HEK293T (cell line): ENCODE results near the gene RDH12.

Experiments used
- CTCF ChIA-PET: fragments of 350-600 bp; formaldehyde crosslinking; extraction: SDS; loops from one replicate; lab custom pipeline; 2021; ENCODE audit warnings: antibody characterized with exemption, inconsistent platforms; lab: Yijun Ruan, JAX
- POLR2A ChIA-PET: fragments of 350-600 bp; formaldehyde crosslinking; extraction: SDS; loops from one replicate; lab custom pipeline; 2020; ENCODE audit warnings: antibody characterized with exemption, inconsistent platforms; lab: Yijun Ruan, JAX
- DNase-seq: peaks from one replicate; pipeline ENCODE4 v3.0.0; 2012; ENCODE audit warnings: mixed read lengths; ENCODE audit errors: extremely low spot score
- ARNT ChIP-seq: fragments of 450-650 bp; IDR thresholded peaks from 2 replicates; pipeline ENCODE4 v1.6.1; 2017; ENCODE audit warnings: mild to moderate bottlenecking
- BHLHE40 ChIP-seq: fragments of 450-650 bp; IDR thresholded peaks from 2 replicates; pipeline ENCODE4 v1.6.1; 2016; ENCODE audit warnings: mild to moderate bottlenecking, moderate library complexity, borderline replicate concordance
- CTBP1 ChIP-seq: fragments of 450-650 bp; IDR thresholded peaks from 2 replicates; pipeline ENCODE4 v1.6.1; 2016; ENCODE audit warnings: borderline replicate concordance
- ELF4 ChIP-seq: fragments of 450-650 bp; IDR thresholded peaks from 2 replicates; pipeline ENCODE4 v1.6.1; 2017; ENCODE audit warnings: antibody characterized with exemption
- FOXA1 ChIP-seq: fragments of 450-650 bp; IDR thresholded peaks from 2 replicates; pipeline ENCODE4 v1.6.1; 2016; ENCODE audit warnings: mild to moderate bottlenecking
- FOXK2 ChIP-seq: fragments of 450-650 bp; IDR thresholded peaks from 2 replicates; pipeline ENCODE4 v1.6.1; 2016; ENCODE audit warnings: mild to moderate bottlenecking
- FOXM1 ChIP-seq: fragments of 450-650 bp; IDR thresholded peaks from 2 replicates; pipeline ENCODE4 v1.6.1; 2017; ENCODE audit warnings: mild to moderate bottlenecking, borderline replicate concordance
- HDGF ChIP-seq: fragments of 450-650 bp; IDR thresholded peaks from 2 replicates; pipeline ENCODE4 v1.6.1; 2017; ENCODE audit warnings: antibody characterized with exemption, borderline replicate concordance
- L3MBTL2 ChIP-seq: fragments of 450-650 bp; conservative IDR thresholded peaks from 2 replicates; pipeline ENCODE4 v1.6.1; 2016; ENCODE audit warnings: mild to moderate bottlenecking
- LEF1 ChIP-seq: fragments of 450-650 bp; IDR thresholded peaks from 2 replicates; pipeline ENCODE4 v1.6.1; 2017; ENCODE audit warnings: mild to moderate bottlenecking, borderline replicate concordance
- NFRKB ChIP-seq: fragments of 450-650 bp; IDR thresholded peaks from 2 replicates; pipeline ENCODE4 v1.6.1; 2016; ENCODE audit warnings: mild to moderate bottlenecking, moderate library complexity
- PKNOX1 ChIP-seq: fragments of 450-650 bp; IDR thresholded peaks from 2 replicates; pipeline ENCODE4 v1.6.1; 2016
- SP1 ChIP-seq: fragments of 450-650 bp; IDR thresholded peaks from 2 replicates; pipeline ENCODE4 v1.6.1; 2017
- SUZ12 ChIP-seq: fragments of 450-650 bp; IDR thresholded peaks from 2 replicates; pipeline ENCODE4 v1.6.1; 2016; ENCODE audit warnings: mild to moderate bottlenecking
- TARDBP ChIP-seq: fragments of 450-650 bp; IDR thresholded peaks from 2 replicates; pipeline ENCODE4 v1.6.1; 2016
- ZNF384 ChIP-seq: fragments of 450-650 bp; IDR thresholded peaks from 2 replicates; pipeline ENCODE4 v1.6.1; 2016

Gene RDH12

GRCh38 chr14:67666750-67667449, 34.8 kb upstream of the RDH12 start:
- CTCF ChIA-PET: interaction anchor here (0.7 to 1.1 kb wide), 10 partner anchors 36 to 235 kb away, joined by 3 to 13 read pairs (median 4); partner anchors contain the start of genes ARG2 and PIGH
- DNase-seq: peak; percentile 57
- no peak for TF ChIP-seq ELF4
- no peak for TF ChIP-seq SP1
- TF ChIP-seq ZNF384: no peak
- no peak for TF ChIP-seq FOXA1
- no peak for TF ChIP-seq NFRKB
- TF ChIP-seq HDGF: no peak
- TF ChIP-seq SUZ12: no peak
- no peak for TF ChIP-seq CTBP1
- TF ChIP-seq FOXM1: no peak
- TF ChIP-seq FOXK2: no peak
- no peak for TF ChIP-seq L3MBTL2
- no peak for TF ChIP-seq BHLHE40
- no peak for TF ChIP-seq PKNOX1
- TF ChIP-seq LEF1: no peak
- POLR2A ChIA-PET: interaction anchor here (1.0 to 1.2 kb wide), 2 partner anchors 48 to 67 kb away, joined by 3 to 10 read pairs; partner anchors contain the start of gene PIGH

- POLR2A ChIA-PET: interaction anchor here (3.0 kb wide), 1 partner anchor 27 kb away, joined by 12 read pairs; the partner anchor contains the start of gene RDH11
- DNase-seq: no peak
- TF ChIP-seq FOXM1 (no peak), PKNOX1 (no peak), FOXA1 (no peak), SP1 (no peak)
- CTCF ChIA-PET: interaction anchor here (0.6 to 1.0 kb wide), 5 partner anchors 26 to 140 kb away, joined by 3 to 5 read pairs (median 4); partner anchors contain the start of gene PIGH
These were observed 33.1 kb upstream of the RDH12 start for GRCh38 chr14:67668559-67668958.

- CTCF ChIA-PET: interaction anchor here (0.7 to 1.0 kb wide), 2 partner anchors 246 to 611 kb away, joined by 3 read pairs; no protein-coding TSS in a partner anchor
- no peak for DNase-seq
- TF ChIP-seq NFRKB: no peak
- TF ChIP-seq SUZ12: no peak
- TF ChIP-seq SP1: no peak
- no peak for TF ChIP-seq LEF1
- TF ChIP-seq BHLHE40: no peak
- no peak for TF ChIP-seq TARDBP
- POLR2A ChIA-PET: interaction anchor here (1.1 to 1.7 kb wide), 6 partner anchors 20 to 75 kb away, joined by 4 to 6 read pairs (median 4); partner anchors contain the start of genes ARG2 and RDH11
These were observed 28.2 kb upstream of the RDH12 start for GRCh38 chr14:67673451-67673850.

- TF ChIP-seq L3MBTL2: no peak
- no peak for TF ChIP-seq TARDBP
- no peak for TF ChIP-seq PKNOX1
- no peak for TF ChIP-seq LEF1
- TF ChIP-seq ARNT: no peak
- no peak for TF ChIP-seq NFRKB
- TF ChIP-seq FOXA1: no peak
- no peak for TF ChIP-seq ZNF384
- no peak for TF ChIP-seq FOXK2
- TF ChIP-seq FOXM1: no peak
- no peak for TF ChIP-seq SP1
- TF ChIP-seq CTBP1: no peak
- no peak for TF ChIP-seq HDGF
- TF ChIP-seq BHLHE40: no peak
- ChIA-PET CTCF (interaction anchor here (0.7 to 1.0 kb wide), 2 partner anchors 247 to 610 kb away, joined by 3 read pairs; no protein-coding TSS in a partner anchor), POLR2A (interaction anchor here (1.1 to 1.7 kb wide), 6 partner anchors 19 to 75 kb away, joined by 4 to 6 read pairs (median 4); partner anchors contain the start of genes ARG2 and RDH11)
- DNase-seq: peak; percentile 79
These were observed 27.6 kb upstream of the RDH12 start for GRCh38 chr14:67674139-67674479.

GRCh38 chr14:67674480-67675218, 27.0 kb upstream of the RDH12 start, which contains the start of gene VTI1B:
VTI1B (minus strand) TSS chr14:67674632; CDS start chr14:67674489, 143 bp downstream.
- no peak for TF ChIP-seq PKNOX1
- TF ChIP-seq FOXM1: no peak
- peak; percentile 63 for TF ChIP-seq SP1
- TF ChIP-seq L3MBTL2: peak; percentile 43
- TF ChIP-seq ELF4: peak; percentile 74
- CTCF ChIA-PET: interaction anchor here (0.6 to 1.4 kb wide), 2 partner anchors 12 to 30 kb away, joined by 4 to 5 read pairs; no protein-coding TSS in a partner anchor
- DNase-seq: peak; percentile 87
- POLR2A ChIA-PET: interaction anchor here (0.9 to 2.4 kb wide), 8 partner anchors 21 to 246 kb away, joined by 3 to 20 read pairs (median 3); partner anchors contain the start of gene RDH11
